ENCODE measurements around the gene TNFSF15.

TNFSF15 gene

GRCh38 chr9:114805670-114806525 lies at the start of gene TNFSF15:
Gene TNFSF15 (minus strand): TSS chr9:114806039. CDS start chr9:114806012, 27 bp downstream.
- no peak for DNase-seq

GRCh38 chr9:114855488-114855887 lies 49.6 kb upstream of the TNFSF15 start:
- no peak for DNase-seq

- no peak for DNase-seq
These were observed 49.0 kb upstream of the TNFSF15 start for GRCh38 chr9:114854736-114855355.

GRCh38 chr9:114853071-114853855 lies 47.4 kb upstream of the TNFSF15 start:
- DNase-seq, result no peak

GRCh38 chr9:114852050-114852594 lies 46.3 kb upstream of the TNFSF15 start:
- DNase-seq, result no peak

GRCh38 chr9:114851306-114851705 lies 45.5 kb upstream of the TNFSF15 start:
- no peak for DNase-seq

- DNase-seq, result no peak
These were observed 45.0 kb upstream of the TNFSF15 start for GRCh38 chr9:114850871-114851270.

DNA sequence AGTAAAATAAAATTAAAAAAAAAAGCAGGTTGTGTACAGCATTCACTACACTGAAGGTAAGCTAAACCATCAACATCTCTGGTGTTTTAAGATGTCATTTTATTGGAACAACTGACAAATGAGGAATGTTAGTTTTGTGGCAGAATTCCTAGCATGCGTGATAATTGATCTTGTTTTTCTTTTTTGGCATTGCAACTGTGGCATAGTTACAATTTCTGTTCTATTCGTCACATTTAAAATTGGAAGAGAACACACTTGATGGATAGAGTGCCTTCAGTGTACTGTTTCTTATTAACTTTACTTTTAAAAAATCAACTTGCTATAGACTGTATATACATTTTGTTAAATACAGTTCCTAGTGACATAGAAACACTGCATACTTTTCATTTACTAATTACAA lies 43.6 kb upstream of the TNFSF15 start:
- DNase-seq, result no peak

DNA sequence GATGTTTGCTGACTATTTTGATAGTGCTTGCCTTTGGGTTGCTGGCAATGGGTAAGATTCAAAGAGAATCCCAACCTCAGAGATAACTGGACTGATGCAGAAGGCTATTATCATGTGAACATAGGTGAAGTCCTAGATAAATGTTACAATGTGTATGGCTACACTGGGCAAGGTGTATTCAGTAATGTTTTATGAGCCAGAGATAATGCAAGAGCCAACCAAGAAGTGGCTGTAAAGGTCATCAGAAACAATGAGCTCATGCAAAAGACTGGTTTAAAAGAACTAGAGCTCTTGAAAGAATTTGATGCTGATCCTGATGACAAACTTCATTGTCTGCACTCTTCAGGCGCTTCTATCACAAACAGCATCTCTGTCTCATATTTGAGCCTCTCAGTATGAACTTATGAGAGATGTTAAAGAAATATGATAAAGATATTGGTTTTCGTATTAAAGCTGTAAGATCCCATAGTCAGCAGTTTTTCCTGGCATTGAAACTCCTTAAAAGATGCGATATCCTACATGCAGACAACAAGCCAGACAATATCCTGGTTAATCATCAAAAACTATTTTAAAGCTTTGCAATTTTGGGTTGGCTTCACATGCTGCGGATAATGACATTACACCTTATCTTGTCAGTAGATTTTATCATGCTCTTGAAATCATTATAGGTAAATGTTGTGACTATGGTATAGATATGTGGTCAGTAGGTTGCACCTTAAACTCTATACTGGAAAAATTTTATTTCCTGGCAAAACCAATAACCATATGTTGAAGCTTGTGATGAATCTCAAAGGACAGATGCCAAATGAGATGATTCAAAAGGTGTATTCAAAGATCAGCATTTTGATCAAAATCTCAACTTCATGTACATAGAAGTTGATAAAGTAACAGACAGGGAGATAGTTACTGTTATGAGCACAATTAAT lies 41.9 kb upstream of the TNFSF15 start:
- DNase-seq, result no peak

DNA sequence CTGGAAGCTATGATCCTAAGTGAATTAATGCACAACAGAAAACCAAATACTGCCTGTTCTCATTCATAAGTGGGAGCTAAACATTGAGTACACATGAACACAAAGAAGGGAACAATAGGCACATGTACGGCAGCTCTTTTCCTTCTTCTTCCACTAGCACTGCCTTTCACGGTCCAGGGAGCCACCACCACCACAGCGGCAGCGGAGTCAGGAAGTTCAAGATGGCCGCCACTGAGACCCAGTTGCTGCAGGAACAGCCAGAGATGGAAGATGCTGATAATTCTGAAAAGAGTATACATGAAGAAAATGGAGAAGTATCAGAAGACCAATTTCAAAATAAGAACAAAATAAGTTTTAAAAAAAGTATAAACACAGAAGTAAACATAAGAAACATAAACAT lies 39.5 kb upstream of the TNFSF15 start:
- no peak for DNase-seq

DNA sequence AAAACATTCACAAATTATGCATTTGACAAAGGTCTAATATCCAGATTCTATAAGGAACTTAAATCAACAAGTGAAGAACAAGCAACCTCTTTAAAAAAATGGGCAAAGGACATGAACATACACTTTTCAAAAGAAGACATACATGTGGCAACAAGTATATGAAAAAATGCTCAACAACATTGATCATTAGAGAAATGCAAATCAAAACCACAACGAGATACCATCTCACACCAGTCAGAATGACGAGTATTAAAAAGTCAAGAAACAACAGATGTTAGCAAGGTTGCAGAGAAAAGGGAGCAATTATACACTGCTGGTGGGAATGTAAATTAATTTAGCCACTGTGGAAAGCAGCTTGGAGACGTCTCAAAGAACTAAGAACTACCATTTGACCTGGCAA lies 38.9 kb upstream of the TNFSF15 start:
- DNase-seq, result no peak

GRCh38 chr9:114837923-114838322 lies 32.1 kb upstream of the TNFSF15 start:
- no peak for DNase-seq

GRCh38 chr9:114836769-114837168 lies 30.9 kb upstream of the TNFSF15 start:
- DNase-seq, result no peak

DNA sequence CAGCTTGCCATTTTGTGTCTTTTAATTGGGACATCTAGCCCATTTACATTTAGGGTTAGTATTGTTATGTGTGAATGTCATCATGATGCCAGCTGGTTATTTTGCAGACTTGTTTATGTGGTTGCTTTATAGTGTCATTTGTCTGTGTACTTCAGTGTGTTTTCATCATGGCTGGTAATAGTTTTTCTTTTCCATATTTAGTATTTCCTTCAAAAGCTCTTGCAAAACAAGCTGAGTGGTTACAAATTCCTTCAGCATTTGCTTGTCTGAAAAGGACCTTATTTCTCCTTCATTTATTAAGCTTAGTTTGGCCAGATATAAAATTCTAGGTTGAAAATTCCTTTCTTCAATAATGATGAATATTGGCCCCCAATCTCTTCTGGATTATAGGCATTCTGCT lies 28.5 kb upstream of the TNFSF15 start:
- DNase-seq, result no peak

DNA sequence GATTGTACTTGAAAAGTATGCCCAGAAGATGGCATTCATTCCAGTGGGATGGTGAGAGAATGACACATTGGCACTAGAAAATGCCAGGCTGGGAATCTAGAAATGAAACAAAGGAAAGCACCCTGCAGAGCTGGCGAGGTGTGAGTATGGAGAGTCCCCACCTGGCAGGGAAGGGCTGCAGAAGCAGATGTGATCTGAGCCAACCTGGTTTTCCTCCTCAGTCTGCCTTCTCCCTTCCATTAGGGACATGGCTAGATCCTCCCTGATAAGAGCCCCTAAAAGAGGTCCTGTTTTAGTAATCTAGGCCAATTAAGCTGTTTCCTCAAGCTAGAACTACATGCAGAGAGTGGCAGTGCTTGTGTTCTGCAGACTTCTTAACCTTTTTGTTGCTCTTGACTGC lies 24.7 kb upstream of the TNFSF15 start:
- no peak for DNase-seq

GRCh38 chr9:114829574-114830440 lies 24.0 kb upstream of the TNFSF15 start:
- DNase-seq, result no peak

DNA sequence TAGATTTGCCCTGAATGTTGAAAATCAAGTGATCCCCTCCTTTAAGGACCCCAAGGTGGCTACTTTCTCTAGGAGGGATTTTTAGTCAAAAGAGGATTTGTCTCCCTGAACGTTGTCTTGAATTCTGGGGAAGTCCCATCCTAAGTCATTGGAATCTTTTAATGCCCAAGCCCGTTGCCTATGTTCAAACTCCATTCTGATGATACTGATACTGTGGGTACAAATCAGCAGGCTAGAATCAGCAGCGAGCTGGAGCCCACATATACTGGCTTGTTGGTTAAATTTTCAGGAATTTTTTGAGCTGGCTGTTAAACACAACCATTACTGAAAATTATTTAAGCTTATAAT lies 22.4 kb upstream of the TNFSF15 start:
- no peak for DNase-seq

GRCh38 chr9:114827641-114828302 lies 21.9 kb upstream of the TNFSF15 start:
- DNase-seq, result no peak

- no peak for DNase-seq
These were observed 20.6 kb upstream of the TNFSF15 start for GRCh38 chr9:114826431-114826830.

DNA sequence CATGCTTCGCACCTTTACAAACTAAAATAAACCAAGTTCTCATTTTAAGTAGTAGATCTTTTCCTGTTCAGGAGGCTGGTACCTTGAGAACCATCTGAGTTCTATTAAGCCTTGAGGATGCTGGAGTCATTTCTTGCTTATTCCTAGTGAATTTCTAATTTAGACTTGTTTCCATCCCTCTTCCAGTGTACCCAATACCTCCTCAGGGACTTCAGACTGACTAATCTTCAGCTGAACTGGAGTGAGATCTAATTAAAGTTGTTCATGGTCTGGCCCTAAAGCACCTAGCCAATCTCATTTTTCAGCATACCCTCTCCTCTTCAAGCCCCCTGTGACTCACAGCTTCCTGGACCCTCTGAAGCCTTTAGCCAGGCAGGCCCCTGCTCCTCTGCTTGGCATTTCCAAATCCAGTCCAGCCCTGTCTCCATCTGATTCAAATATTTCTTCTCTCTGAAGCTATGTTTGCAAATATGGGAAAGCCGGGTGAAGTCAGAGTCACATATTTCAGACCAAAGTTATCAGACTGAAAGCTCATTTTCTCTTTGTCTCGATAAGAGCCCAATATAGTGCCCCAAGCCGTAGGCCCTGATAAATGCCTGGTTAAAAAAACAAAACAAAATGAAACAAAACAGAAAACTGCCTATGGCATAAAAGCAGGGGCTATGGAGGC lies 19.4 kb upstream of the TNFSF15 start:
- no peak for DNase-seq

Measured in retina (tissue), 1 donor.